Prostate gland (tissue), 2 donors: ENCODE results near the gene LRRN3.

Experiments
- POLR2A ChIP-seq: fragments of 450-650 bp; IDR thresholded peaks from one replicate; pipeline ENCODE4 v1.6.1; 2016; ENCODE audit warnings: antibody characterized with exemption, mild to moderate bottlenecking
- POLR2AphosphoS5 ChIP-seq: sonication (generic); formaldehyde crosslinking; IDR thresholded peaks from one replicate; pipeline ENCODE4 v1.6.1; 2017; ENCODE audit warnings: antibody characterized with exemption
- TF ChIP-seq, protein P1 (sequence below), 4 experiments: fragments of 200-600 bp in 2 of 4; fragments of 450-650 bp in 2 of 4; sonication (generic) in 2 of 4; IDR thresholded peaks; 1 replicate in 3 of 4; 2 replicates in 1 of 4; pipeline ENCODE4 v1.5.1; 2016 to 2019; ENCODE audit warnings: antibody characterized with exemption in 4 of 4, mild to moderate bottlenecking in 2 of 4, moderate library complexity in 2 of 4

DNA sequence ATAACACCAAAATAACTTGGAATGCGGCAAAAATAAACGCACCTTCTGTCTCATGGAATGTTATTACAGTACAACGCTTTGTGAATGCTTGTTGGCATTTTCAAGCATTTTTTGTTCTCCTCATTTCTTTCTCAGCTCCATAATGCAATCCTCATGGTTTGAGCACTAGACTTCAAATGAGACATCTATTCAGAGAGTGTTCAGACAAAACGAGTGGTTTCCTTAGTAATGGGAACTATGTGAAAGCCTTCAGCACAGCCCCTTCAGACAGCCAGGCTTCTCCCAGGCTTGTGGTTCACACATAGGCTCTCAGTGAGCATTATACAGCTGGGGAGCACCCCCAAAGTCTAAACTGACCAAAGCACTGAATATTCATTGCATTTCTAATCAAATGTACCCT, 8.6 kb upstream of the LRRN3 start:
- TF ChIP-seq, protein P1, sequence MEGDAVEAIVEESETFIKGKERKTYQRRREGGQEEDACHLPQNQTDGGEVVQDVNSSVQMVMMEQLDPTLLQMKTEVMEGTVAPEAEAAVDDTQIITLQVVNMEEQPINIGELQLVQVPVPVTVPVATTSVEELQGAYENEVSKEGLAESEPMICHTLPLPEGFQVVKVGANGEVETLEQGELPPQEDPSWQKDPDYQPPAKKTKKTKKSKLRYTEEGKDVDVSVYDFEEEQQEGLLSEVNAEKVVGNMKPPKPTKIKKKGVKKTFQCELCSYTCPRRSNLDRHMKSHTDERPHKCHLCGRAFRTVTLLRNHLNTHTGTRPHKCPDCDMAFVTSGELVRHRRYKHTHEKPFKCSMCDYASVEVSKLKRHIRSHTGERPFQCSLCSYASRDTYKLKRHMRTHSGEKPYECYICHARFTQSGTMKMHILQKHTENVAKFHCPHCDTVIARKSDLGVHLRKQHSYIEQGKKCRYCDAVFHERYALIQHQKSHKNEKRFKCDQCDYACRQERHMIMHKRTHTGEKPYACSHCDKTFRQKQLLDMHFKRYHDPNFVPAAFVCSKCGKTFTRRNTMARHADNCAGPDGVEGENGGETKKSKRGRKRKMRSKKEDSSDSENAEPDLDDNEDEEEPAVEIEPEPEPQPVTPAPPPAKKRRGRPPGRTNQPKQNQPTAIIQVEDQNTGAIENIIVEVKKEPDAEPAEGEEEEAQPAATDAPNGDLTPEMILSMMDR (IDR thresholded peaks at IDR 0.05) = no peak
- TF ChIP-seq POLR2A (no peak), POLR2AphosphoS5 (no peak)
